Left ventricle myocardium inferior (tissue), 1 donor: ENCODE data around the gene TTI1. TPM values are rescaled to one million over a fixed set of nuclear protein-coding genes. Genes with fewer than 3 reads are reported as not detected.

Experiments used
- DNase-seq: peaks from one replicate; pipeline ENCODE4 v3.0.0-alpha.2; 2020
- H3K27ac ChIP-seq: fragments of 200-600 bp; replicated peaks from 2 replicates; pipeline ENCODE4 v1.8.0; 2021
- H3K27me3 ChIP-seq: fragments of 200-600 bp; 2 replicates; pipeline ENCODE4 v1.8.0; 2021; ENCODE audit warnings: low read depth
- H3K36me3 ChIP-seq: fragments of 200-600 bp; 2 replicates; pipeline ENCODE4 v1.8.0; 2021
- H3K4me1 ChIP-seq: fragments of 200-600 bp; 2 replicates; pipeline ENCODE4 v1.8.0; 2021
- H3K4me3 ChIP-seq: fragments of 200-600 bp; 2 replicates; pipeline ENCODE4 v1.8.0; 2021; ENCODE audit warnings: mild to moderate bottlenecking, moderate library complexity
- H3K9me3 ChIP-seq: fragments of 200-600 bp; replicated peaks from 2 replicates; pipeline ENCODE4 v1.8.0; 2021
- intact Hi-C: fragments of 100-400 bp; cut with micrococcal nuclease; formaldehyde crosslinking; loops from one replicate; pipeline ENCODE4 v1.11.0; 2022
- total RNA-seq: library from RNA; stranded (reverse); fragmentation: NEBNext Ultra II Directional; extraction: Animal tissue kit (Norgen Biotek cat#: 25700); gene quantifications from one replicate; pipeline ENCODE4 v1.2.1, GENCODE V29; 2021
- TF ChIP-seq, protein P1 (sequence below): fragments of 200-600 bp; IDR thresholded peaks from 2 replicates; pipeline ENCODE4 v1.8.0; 2021; ENCODE audit warnings: antibody characterized with exemption, mild to moderate bottlenecking, borderline replicate concordance
- donor health status: DM: no; HTN: yes; CAD: no; lungs with severe emphysema.

The TTI1 gene
- total RNA-seq, 1 donor from 2014 or later, result 12.1 TPM

DNA sequence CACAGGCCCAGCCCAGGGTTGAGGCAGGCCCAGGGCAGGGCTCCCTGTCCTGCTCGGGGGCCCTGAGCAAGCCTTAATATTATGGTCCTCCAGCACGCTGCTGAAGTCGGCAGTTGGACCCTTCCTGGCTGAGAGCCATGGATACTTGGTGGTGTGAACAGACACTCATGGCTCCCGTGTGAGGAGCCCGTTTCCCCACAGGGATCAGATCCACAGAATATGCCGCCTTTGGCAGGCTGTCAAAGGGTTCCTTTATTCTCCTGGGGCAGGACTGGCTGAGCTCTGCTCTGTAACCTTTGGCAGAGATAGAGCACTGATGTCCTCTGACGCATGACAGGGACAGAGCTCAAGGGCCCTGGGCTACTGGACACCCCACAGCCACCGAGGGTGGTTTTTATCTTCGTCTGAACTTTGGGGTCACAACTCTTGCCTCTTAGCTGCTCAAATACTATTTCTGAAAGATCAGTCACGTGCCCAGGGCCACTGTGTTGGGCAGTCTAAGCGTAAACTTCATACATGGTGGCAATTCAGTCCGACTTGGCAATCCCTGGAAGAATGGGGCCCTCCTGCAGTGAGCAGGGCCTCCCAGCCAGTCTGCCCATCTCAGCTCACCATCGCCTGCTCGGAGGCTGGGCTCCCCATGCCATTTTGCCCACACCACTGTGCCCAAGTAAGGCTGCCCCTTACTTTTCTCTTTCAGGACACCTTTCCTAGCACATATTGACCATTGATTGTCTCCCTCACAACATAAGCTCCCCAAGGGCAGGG is 49.1 kb downstream of the TTI1 start:
- intact Hi-C loops, result no loop called here
- TF ChIP-seq, protein P1, sequence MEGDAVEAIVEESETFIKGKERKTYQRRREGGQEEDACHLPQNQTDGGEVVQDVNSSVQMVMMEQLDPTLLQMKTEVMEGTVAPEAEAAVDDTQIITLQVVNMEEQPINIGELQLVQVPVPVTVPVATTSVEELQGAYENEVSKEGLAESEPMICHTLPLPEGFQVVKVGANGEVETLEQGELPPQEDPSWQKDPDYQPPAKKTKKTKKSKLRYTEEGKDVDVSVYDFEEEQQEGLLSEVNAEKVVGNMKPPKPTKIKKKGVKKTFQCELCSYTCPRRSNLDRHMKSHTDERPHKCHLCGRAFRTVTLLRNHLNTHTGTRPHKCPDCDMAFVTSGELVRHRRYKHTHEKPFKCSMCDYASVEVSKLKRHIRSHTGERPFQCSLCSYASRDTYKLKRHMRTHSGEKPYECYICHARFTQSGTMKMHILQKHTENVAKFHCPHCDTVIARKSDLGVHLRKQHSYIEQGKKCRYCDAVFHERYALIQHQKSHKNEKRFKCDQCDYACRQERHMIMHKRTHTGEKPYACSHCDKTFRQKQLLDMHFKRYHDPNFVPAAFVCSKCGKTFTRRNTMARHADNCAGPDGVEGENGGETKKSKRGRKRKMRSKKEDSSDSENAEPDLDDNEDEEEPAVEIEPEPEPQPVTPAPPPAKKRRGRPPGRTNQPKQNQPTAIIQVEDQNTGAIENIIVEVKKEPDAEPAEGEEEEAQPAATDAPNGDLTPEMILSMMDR, result no peak
- peak overlapping the region; percentile 91 for H3K27ac ChIP-seq
- H3K27me3 ChIP-seq, result no peaks in the 10 kb centered on the region
- H3K36me3 ChIP-seq, result peaks cover 26% of the 10 kb centered on the region
- H3K4me1 ChIP-seq, result peaks cover 60% of the 10 kb centered on the region
- DNase-seq, result peak; percentile 26
- H3K4me3 ChIP-seq, result no peak overlapping the region
- no peaks in the 10 kb centered on the region for H3K9me3 ChIP-seq

DNA sequence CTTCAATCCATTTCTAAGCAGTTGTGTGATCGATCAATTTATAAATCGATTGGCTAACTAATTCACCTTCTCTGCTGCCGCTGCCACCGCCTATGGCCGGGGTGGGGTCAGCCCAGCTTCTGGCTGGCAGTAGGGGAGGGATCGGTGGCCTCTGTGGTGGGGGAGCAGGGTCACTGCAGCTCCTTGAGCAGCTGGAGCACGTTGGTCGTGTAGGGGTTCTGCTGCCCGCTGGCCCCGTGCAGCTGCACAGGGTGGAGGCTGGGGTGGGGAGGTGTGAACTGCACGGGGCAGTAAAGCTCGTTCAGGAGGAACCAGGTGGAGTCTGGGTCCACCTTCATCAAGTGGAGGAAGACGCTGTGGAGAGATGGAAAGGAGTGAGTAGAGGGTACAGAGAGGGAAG is 50.0 kb downstream of the TTI1 start:
- Histone ChIP-seq H3K27ac (no peak overlapping the region), H3K4me3 (no peak overlapping the region), H3K9me3 (no peaks in the 10 kb centered on the region), H3K27me3 (no peaks in the 10 kb centered on the region), H3K4me1 (peaks cover 51% of the 10 kb centered on the region), H3K36me3 (peaks cover 21% of the 10 kb centered on the region)
- DNase-seq, result no peak
- intact Hi-C loops, result no loop called here
- TF ChIP-seq, protein P1, result no peak

DNA sequence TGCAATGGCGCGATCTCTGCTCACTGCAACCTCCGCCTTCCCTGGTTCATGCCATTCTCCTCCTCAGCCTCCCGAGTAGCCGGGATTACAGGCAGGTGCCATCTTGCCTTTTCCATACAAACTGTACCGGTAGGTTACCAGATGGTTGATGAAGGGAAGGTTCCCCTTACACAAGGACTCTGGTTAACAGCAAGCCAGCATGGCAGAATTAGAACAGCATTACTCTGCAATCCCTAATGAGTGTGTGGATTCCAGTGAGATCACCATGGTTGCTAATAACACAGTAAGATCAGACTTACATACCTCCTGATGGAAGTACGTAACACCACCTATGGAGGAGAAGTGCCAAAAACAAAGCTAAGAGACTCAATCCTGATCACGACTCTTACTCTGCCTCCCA is 51.7 kb downstream of the TTI1 start:
- TF ChIP-seq, protein P1, result no peak
- peaks cover 33% of the 10 kb centered on the region for H3K4me1 ChIP-seq
- intact Hi-C loops, result no loop called here

DNA sequence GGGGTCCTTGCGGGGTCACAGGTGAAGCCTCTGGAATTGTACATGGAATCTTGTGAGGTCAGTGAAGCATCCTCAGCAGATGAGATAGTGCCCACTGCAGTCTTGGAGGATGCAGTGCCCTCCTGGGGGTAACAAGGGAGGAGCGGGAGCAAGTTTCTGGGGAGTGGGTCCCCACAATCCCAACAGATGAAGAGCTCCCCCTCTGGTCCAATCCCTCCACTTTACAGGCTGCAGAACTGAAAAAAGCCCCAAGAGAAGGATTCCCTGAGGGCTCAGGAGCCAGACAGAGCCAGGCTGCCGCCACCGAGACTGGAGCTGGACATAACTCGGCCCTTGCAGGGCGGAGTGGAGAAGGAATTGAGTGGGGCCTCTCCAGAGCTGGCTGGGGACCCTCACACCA is 52.4 kb downstream of the TTI1 start:
- intact Hi-C loops, result no loop called here
- Histone ChIP-seq H3K27me3 (no peaks in the 10 kb centered on the region), H3K4me3 (no peak overlapping the region), H3K4me1 (peaks cover 27% of the 10 kb centered on the region), H3K9me3 (no peaks in the 10 kb centered on the region), H3K27ac (no peak overlapping the region), H3K36me3 (peaks cover 21% of the 10 kb centered on the region)
- no peak for DNase-seq
- TF ChIP-seq, protein P1, result no peak

More for the DNA sequence above, 51.7 kb downstream of the TTI1 start:
- DNase-seq, result no peak
- Histone ChIP-seq H3K9me3 (no peaks in the 10 kb centered on the region), H3K36me3 (peaks cover 21% of the 10 kb centered on the region), H3K4me3 (no peak overlapping the region), H3K27me3 (no peaks in the 10 kb centered on the region), H3K27ac (no peak overlapping the region)

DNA sequence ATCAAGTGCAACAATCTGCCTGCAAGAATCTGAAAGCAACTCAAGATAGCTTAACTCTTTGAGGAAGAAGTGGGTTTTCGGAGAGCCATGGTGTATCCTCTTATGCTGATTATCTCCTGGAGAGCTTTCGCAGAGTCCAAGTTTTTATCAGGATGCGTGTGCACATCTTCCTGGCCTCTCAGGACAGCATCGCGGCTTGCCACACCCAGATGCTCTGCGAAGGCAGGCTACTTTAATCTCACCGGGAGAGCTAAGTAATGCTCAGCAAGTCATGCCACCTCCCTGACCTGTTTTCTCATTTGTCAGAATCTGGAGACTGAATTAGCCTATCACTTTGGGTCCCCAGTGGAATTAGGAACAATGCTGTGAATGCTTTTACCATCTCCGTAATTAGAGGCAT is 52.9 kb downstream of the TTI1 start:
- peaks cover 22% of the 10 kb centered on the region for H3K4me1 ChIP-seq
- no peak for DNase-seq
- H3K4me3 ChIP-seq, result no peak overlapping the region
- intact Hi-C loops, result no loop called here
- no peaks in the 10 kb centered on the region for H3K27me3 ChIP-seq
- no peaks in the 10 kb centered on the region for H3K9me3 ChIP-seq
- TF ChIP-seq, protein P1, result no peak
- no peak overlapping the region for H3K27ac ChIP-seq
- peaks cover 21% of the 10 kb centered on the region for H3K36me3 ChIP-seq
